Stomach (tissue), 9 donors: ENCODE data around the gene OR6B3. TPM values are rescaled to one million over a fixed set of nuclear protein-coding genes. Genes with fewer than 3 reads are reported as not detected.

Experiments used
- DNase-seq, 2 donors: peaks; one replicate each; pipeline versions ENCODE4 v3.0.0 to v3.0.0-alpha.2; 2013 to 2019
- H3K27ac ChIP-seq, 5 donors: fragments of 200-600 bp in 4 of 5; sonication (generic) in 4 of 5; one replicate each; pipeline ENCODE4 v1.5.1; 2013 to 2019; ENCODE audit warnings: mild to moderate bottlenecking in 1 of 5, moderate library complexity in 1 of 5
- H3K27me3 ChIP-seq, 3 donors: fragments of 200-600 bp; sonication (generic); one replicate each; pipeline ENCODE4 v1.5.1; 2017 to 2019; ENCODE audit warnings: mixed run types in 1 of 3
- H3K36me3 ChIP-seq, 4 donors: fragments of 200-600 bp; sonication (generic); 1 replicate in 3 of 4; 2 replicates in 1 of 4; pipeline ENCODE4 v1.5.1; 2016 to 2019
- H3K4me1 ChIP-seq, 4 donors: fragments of 200-600 bp; sonication (generic); one replicate each; pipeline ENCODE4 v1.5.1; 2016 to 2019
- H3K4me3 ChIP-seq, 4 donors: fragments of 200-600 bp; sonication (generic) in 3 of 4; one replicate each; pipeline ENCODE4 v1.5.1; 2016 to 2019; ENCODE audit warnings: mild to moderate bottlenecking in 1 of 4
- H3K9me3 ChIP-seq, 4 donors: fragments of 200-600 bp; sonication (generic); one replicate each; pipeline ENCODE4 v1.5.1; 2016 to 2019
- CTCF ChIP-seq, 7 experiments: fragments of 450-650 bp in 4 of 7; fragments of 200-600 bp in 3 of 7; sonication (generic) in 3 of 7; IDR thresholded peaks; one replicate each; pipeline ENCODE4 v1.5.1; 2016 to 2019; ENCODE audit warnings: antibody characterized with exemption in 7 of 7, control low read depth in 2 of 7, mild to moderate bottlenecking in 1 of 7
- EP300 ChIP-seq: sonication (generic); formaldehyde crosslinking; IDR thresholded peaks from one replicate; pipeline ENCODE4 v1.6.1; 2017; ENCODE audit warnings: antibody characterized with exemption
- POLR2A ChIP-seq, 4 donors: fragments of 450-650 bp; IDR thresholded peaks; one replicate each; pipeline ENCODE4 v1.6.1; 2016; ENCODE audit warnings: antibody characterized with exemption in 4 of 4, control low read depth in 2 of 4, mild to moderate bottlenecking in 1 of 4, moderate library complexity in 1 of 4
- POLR2AphosphoS5 ChIP-seq, 3 donors: sonication (generic); formaldehyde crosslinking; IDR thresholded peaks; one replicate each; pipeline ENCODE4 v1.6.1; 2016; ENCODE audit warnings: antibody characterized with exemption in 3 of 3
- WGBS, 5 donors: extraction: QIAGEN DNeasy Blood & Tissue Kit in 3 of 5; methylation state at CpG; one replicate each; pipeline versions ENCODE4 v1.1.5 to v1.1.7; 2013 to 2018; 5-methylcytosine and 5-hydroxymethylcytosine counted together
- intact Hi-C: fragments of 100-400 bp; cut with DNase I; formaldehyde crosslinking; loops from one replicate; pipeline ENCODE4 v1.15.1; 2023; ENCODE audit warnings: low total_unique reads
- polyA plus RNA-seq, 3 donors: library from polyadenylated mRNA; stranded (reverse); fragments of 200-250 nt; gene quantifications; one replicate each; pipeline ENCODE4 v1.2.3, GENCODE V29; 2013
- total RNA-seq, 5 donors: library from RNA; depleted of rRNA; stranded (reverse); fragments of >200 nt; gene quantifications; one replicate each; pipeline versions ENCODE4 v1.1.0 to v1.2.3, GENCODE V29; 2014 to 2016
- donor health status: healthy with polysubstance abuse.
- donor health status: Bipolar disorder and iron deficiency.
- donor health status: healthy.

OR6B3 gene
- total and polyA plus RNA-seq, 8 donors = not detected

GRCh38 chr2:240060977-240061591, 7.8 kb upstream of the OR6B3 start:
- H3K9me3 ChIP-seq = no peaks in the 10 kb centered on the region
- H3K27ac ChIP-seq = no peak overlapping the region
- H3K4me1 ChIP-seq = no peaks in the 10 kb centered on the region
- TF ChIP-seq EP300 (no peak), CTCF (IDR thresholded peaks at IDR 0.05) (peak in 5 of 7 experiments; percentile 38 to 62 (median 47)), POLR2AphosphoS5 (IDR thresholded peaks at IDR 0.05) (no peak)
- H3K4me3 ChIP-seq = no peak overlapping the region
- H3K27me3 ChIP-seq = peaks cover 0 to 24% (median 12%) of the 10 kb centered on the region in 3 donors
- WGBS, 5 donors = 39 to 48% (median 45%) methylated on average over 4 of the region's 4 CpGs
- peak in 1 of 2 donors; percentile 74 for DNase-seq
- intact Hi-C loops = no loop called here
- H3K36me3 ChIP-seq = no peaks in the 10 kb centered on the region

- intact Hi-C loops = loop anchor here (5.0 kb wide), 1 partner anchor 86 kb away; the partner anchor contains the start of gene OTOS
- 72 to 92% (median 82%) methylated on average over 11 of the region's 11 CpGs for WGBS, 5 donors
- peaks cover 11 to 62% (median 41%) of the 10 kb centered on the region in 3 donors for H3K27me3 ChIP-seq
- no peaks in the 10 kb centered on the region for H3K9me3 ChIP-seq
- DNase-seq = no peak
- H3K36me3 ChIP-seq = no peaks in the 10 kb centered on the region
- TF ChIP-seq POLR2AphosphoS5 (IDR thresholded peaks at IDR 0.05) = no peak
- TF ChIP-seq EP300 = no peak
- TF ChIP-seq CTCF (IDR thresholded peaks at IDR 0.05) = no peak
- TF ChIP-seq POLR2A (IDR thresholded peaks at IDR 0.05) = no peak
- no peak overlapping the region for H3K27ac ChIP-seq
- H3K4me3 ChIP-seq = no peak overlapping the region
- no peaks in the 10 kb centered on the region for H3K4me1 ChIP-seq
Observed at GRCh38 chr2:240056678-240057077, 3.4 kb upstream of the OR6B3 start.

GRCh38 chr2:240055177-240055917, 2.0 kb upstream of the OR6B3 start:
- TF ChIP-seq POLR2A (IDR thresholded peaks at IDR 0.05) = no peak
- no peak for TF ChIP-seq POLR2AphosphoS5 (IDR thresholded peaks at IDR 0.05)
- TF ChIP-seq EP300 = no peak
- no peak for TF ChIP-seq CTCF (IDR thresholded peaks at IDR 0.05)
- Histone ChIP-seq H3K4me1 (no peaks in the 10 kb centered on the region), H3K27ac (no peak overlapping the region), H3K4me3 (no peak overlapping the region), H3K36me3 (no peaks in the 10 kb centered on the region), H3K9me3 (no peaks in the 10 kb centered on the region), H3K27me3 (peaks cover 11 to 72% (median 41%) of the 10 kb centered on the region in 3 donors)
- no peak for DNase-seq
- intact Hi-C loops = loop anchor here (5.0 kb wide), 1 partner anchor 87 kb away; the partner anchor contains the start of gene OTOS
- WGBS, 5 donors = 31 to 38% (median 35%) methylated on average over 13 of the region's 13 CpGs

- Histone ChIP-seq H3K4me1 (no peaks in the 10 kb centered on the region), H3K4me3 (no peak overlapping the region), H3K27ac (no peak overlapping the region), H3K36me3 (no peaks in the 10 kb centered on the region), H3K27me3 (peaks cover 11 to 85% (median 46%) of the 10 kb centered on the region in 3 donors), H3K9me3 (no peaks in the 10 kb centered on the region)
- intact Hi-C loops = no loop called here
- 76 to 86% (median 84%) methylated on average over 12 of the region's 12 CpGs for WGBS, 5 donors
- TF ChIP-seq CTCF (IDR thresholded peaks at IDR 0.05) = no peak
- no peak for TF ChIP-seq POLR2A (IDR thresholded peaks at IDR 0.05)
- DNase-seq = no peak
Observed at GRCh38 chr2:240052524-240052923, 797 bp downstream of the OR6B3 start.
